ENCODE data around the gene STARD4.
A peak's percentile ranks its signal among the peaks of the same experiment; 100 is the strongest.

The STARD4 gene

GRCh38 chr5:111472096-111472495, 40.2 kb downstream of the STARD4 start:
- H3K9me3 ChIP-seq (ENCODE audit: severe bottlenecking) = no peaks in the 10 kb centered on the region
- no peak overlapping the region for H3K4me3 ChIP-seq (ENCODE audit: severe bottlenecking)
- TF ChIP-seq, protein P1, sequence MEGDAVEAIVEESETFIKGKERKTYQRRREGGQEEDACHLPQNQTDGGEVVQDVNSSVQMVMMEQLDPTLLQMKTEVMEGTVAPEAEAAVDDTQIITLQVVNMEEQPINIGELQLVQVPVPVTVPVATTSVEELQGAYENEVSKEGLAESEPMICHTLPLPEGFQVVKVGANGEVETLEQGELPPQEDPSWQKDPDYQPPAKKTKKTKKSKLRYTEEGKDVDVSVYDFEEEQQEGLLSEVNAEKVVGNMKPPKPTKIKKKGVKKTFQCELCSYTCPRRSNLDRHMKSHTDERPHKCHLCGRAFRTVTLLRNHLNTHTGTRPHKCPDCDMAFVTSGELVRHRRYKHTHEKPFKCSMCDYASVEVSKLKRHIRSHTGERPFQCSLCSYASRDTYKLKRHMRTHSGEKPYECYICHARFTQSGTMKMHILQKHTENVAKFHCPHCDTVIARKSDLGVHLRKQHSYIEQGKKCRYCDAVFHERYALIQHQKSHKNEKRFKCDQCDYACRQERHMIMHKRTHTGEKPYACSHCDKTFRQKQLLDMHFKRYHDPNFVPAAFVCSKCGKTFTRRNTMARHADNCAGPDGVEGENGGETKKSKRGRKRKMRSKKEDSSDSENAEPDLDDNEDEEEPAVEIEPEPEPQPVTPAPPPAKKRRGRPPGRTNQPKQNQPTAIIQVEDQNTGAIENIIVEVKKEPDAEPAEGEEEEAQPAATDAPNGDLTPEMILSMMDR (IDR thresholded peaks at IDR 0.05; ENCODE audit: poor library complexity, severe bottlenecking) = no peak
- peaks cover 2% of the 10 kb centered on the region for H3K4me1 ChIP-seq (ENCODE audit: insufficient read depth, poor library complexity, severe bottlenecking)
- no peaks in the 10 kb centered on the region for H3K36me3 ChIP-seq (ENCODE audit: low read depth)
- ATAC-seq (ENCODE audit: low read depth) = no peak
- no peak overlapping the region for H3K27ac ChIP-seq (ENCODE audit: poor library complexity, severe bottlenecking)
- H3K27me3 ChIP-seq (ENCODE audit: insufficient read depth, poor library complexity, severe bottlenecking) = no peaks in the 10 kb centered on the region
- no peak for DNase-seq (ENCODE audit: low spot score)

DNA sequence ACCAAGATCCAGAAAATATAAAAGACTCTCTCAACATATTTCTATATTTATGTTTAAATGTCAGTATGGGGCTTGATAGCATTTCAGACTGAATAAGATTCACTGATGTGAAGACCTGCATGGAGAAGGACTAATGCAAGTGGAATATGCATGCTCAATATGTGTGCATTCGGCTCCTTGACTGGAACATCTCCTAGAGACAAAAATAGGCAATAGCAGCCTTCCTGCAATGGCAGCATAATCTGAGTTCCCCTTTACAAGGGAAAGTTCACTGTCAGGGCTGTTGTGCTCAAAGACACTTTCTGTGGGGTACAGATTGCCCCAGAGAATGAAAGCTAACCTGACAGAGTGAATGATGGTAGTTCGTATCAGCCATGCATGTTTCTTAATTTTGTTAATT, 42.4 kb downstream of the STARD4 start:
- TF ChIP-seq, protein P1 (IDR thresholded peaks at IDR 0.05; ENCODE audit: poor library complexity, severe bottlenecking) = peak; percentile 30
- peaks cover 2% of the 10 kb centered on the region for H3K4me1 ChIP-seq (ENCODE audit: insufficient read depth, poor library complexity, severe bottlenecking)
- ATAC-seq (ENCODE audit: low read depth) = no peak
- H3K27ac ChIP-seq (ENCODE audit: poor library complexity, severe bottlenecking) = no peak overlapping the region
- DNase-seq (ENCODE audit: low spot score) = no peak
- H3K4me3 ChIP-seq (ENCODE audit: severe bottlenecking) = no peak overlapping the region
- H3K27me3 ChIP-seq (ENCODE audit: insufficient read depth, poor library complexity, severe bottlenecking) = no peaks in the 10 kb centered on the region
- H3K36me3 ChIP-seq (ENCODE audit: low read depth) = no peaks in the 10 kb centered on the region
- no peaks in the 10 kb centered on the region for H3K9me3 ChIP-seq (ENCODE audit: severe bottlenecking)

GRCh38 chr5:111469293-111469896, 42.9 kb downstream of the STARD4 start:
- H3K27me3 ChIP-seq (ENCODE audit: insufficient read depth, poor library complexity, severe bottlenecking) = no peaks in the 10 kb centered on the region
- no peak overlapping the region for H3K27ac ChIP-seq (ENCODE audit: poor library complexity, severe bottlenecking)
- DNase-seq (ENCODE audit: low spot score) (no peak), ATAC-seq (ENCODE audit: low read depth) (peak; percentile 41)
- TF ChIP-seq, protein P1 (IDR thresholded peaks at IDR 0.05; ENCODE audit: poor library complexity, severe bottlenecking) = no peak
- H3K9me3 ChIP-seq (ENCODE audit: severe bottlenecking) = no peaks in the 10 kb centered on the region
- no peaks in the 10 kb centered on the region for H3K36me3 ChIP-seq (ENCODE audit: low read depth)
- peaks cover 2% of the 10 kb centered on the region for H3K4me1 ChIP-seq (ENCODE audit: insufficient read depth, poor library complexity, severe bottlenecking)
- no peak overlapping the region for H3K4me3 ChIP-seq (ENCODE audit: severe bottlenecking)

- Histone ChIP-seq H3K27ac (ENCODE audit: poor library complexity, severe bottlenecking) (no peak overlapping the region), H3K4me1 (ENCODE audit: insufficient read depth, poor library complexity, severe bottlenecking) (no peaks in the 10 kb centered on the region), H3K27me3 (ENCODE audit: insufficient read depth, poor library complexity, severe bottlenecking) (no peaks in the 10 kb centered on the region), H3K36me3 (ENCODE audit: low read depth) (no peaks in the 10 kb centered on the region), H3K9me3 (ENCODE audit: severe bottlenecking) (no peaks in the 10 kb centered on the region), H3K4me3 (ENCODE audit: severe bottlenecking) (no peak overlapping the region)
- ATAC-seq (ENCODE audit: low read depth) (no peak), DNase-seq (ENCODE audit: low spot score) (no peak)
- TF ChIP-seq, protein P1 (IDR thresholded peaks at IDR 0.05; ENCODE audit: poor library complexity, severe bottlenecking) = no peak
Measured at GRCh38 chr5:111463311-111463710, 49.0 kb downstream of the STARD4 start.

GRCh38 chr5:111461934-111462333, 50.4 kb downstream of the STARD4 start:
- no peak overlapping the region for H3K4me3 ChIP-seq (ENCODE audit: severe bottlenecking)
- ATAC-seq (ENCODE audit: low read depth) (no peak), DNase-seq (ENCODE audit: low spot score) (no peak)
- no peak overlapping the region for H3K27ac ChIP-seq (ENCODE audit: poor library complexity, severe bottlenecking)
- no peaks in the 10 kb centered on the region for H3K36me3 ChIP-seq (ENCODE audit: low read depth)
- H3K4me1 ChIP-seq (ENCODE audit: insufficient read depth, poor library complexity, severe bottlenecking) = no peaks in the 10 kb centered on the region
- no peaks in the 10 kb centered on the region for H3K27me3 ChIP-seq (ENCODE audit: insufficient read depth, poor library complexity, severe bottlenecking)
- no peaks in the 10 kb centered on the region for H3K9me3 ChIP-seq (ENCODE audit: severe bottlenecking)
- TF ChIP-seq, protein P1 (IDR thresholded peaks at IDR 0.05; ENCODE audit: poor library complexity, severe bottlenecking) = no peak

Data from RWPE2 (cell line).